Mesenchymal stem cell (in vitro differentiated cells and primary cell): ENCODE data around the gene MRPL39.

Source experiments
- DNase-seq: peaks from one replicate; pipeline ENCODE4 v3.0.0-alpha.2; 2013
- H2AFZ ChIP-seq: one replicate; pipeline ENCODE4 v1.6.1; 2013; ENCODE audit warnings: low read depth, mild to moderate bottlenecking, control low read depth, inconsistent platforms, low read length, moderate library complexity
- H2AK5ac ChIP-seq: 2 replicates; pipeline ENCODE4 v1.6.1; 2013; ENCODE audit warnings: low read length, moderate library complexity, mild to moderate bottlenecking, inconsistent platforms; ENCODE audit not compliant: severe bottlenecking
- H2BK120ac ChIP-seq: one replicate; pipeline ENCODE4 v1.6.1; 2013; ENCODE audit warnings: low read depth, mild to moderate bottlenecking, inconsistent platforms, low read length, moderate library complexity
- H2BK12ac ChIP-seq, 2 experiments: one replicate each; pipeline ENCODE4 v1.6.1; 2013; ENCODE audit warnings: inconsistent platforms in 2 of 2, low read length in 2 of 2, mild to moderate bottlenecking in 2 of 2, moderate library complexity in 2 of 2, control low read depth in 1 of 2
- H2BK15ac ChIP-seq: one replicate; pipeline ENCODE4 v1.6.1; 2013; ENCODE audit warnings: mild to moderate bottlenecking, low read depth, inconsistent platforms; ENCODE audit not compliant: poor library complexity, severe bottlenecking
- H2BK5ac ChIP-seq: 2 replicates; pipeline ENCODE4 v1.6.1; 2013; ENCODE audit warnings: low read depth, mild to moderate bottlenecking, low read length, control low read depth, inconsistent platforms; ENCODE audit not compliant: poor library complexity, severe bottlenecking
- H3K14ac ChIP-seq, 2 experiments: one replicate each; pipeline ENCODE4 v1.6.1; 2013; ENCODE audit warnings: inconsistent platforms in 2 of 2, low read length in 2 of 2, control low read depth in 1 of 2, mild to moderate bottlenecking in 1 of 2, moderate library complexity in 1 of 2
- H3K18ac ChIP-seq, 2 experiments: one replicate each; pipeline ENCODE4 v1.6.1; 2013; ENCODE audit warnings: inconsistent platforms in 2 of 2, low read length in 2 of 2, control low read depth in 1 of 2, low read depth in 1 of 2, mild to moderate bottlenecking in 1 of 2
- H3K23ac ChIP-seq, 2 experiments: one replicate each; pipeline ENCODE4 v1.6.1; 2013; ENCODE audit warnings: inconsistent platforms in 2 of 2, low read length in 2 of 2, mild to moderate bottlenecking in 2 of 2, moderate library complexity in 2 of 2, control low read depth in 1 of 2
- H3K27ac ChIP-seq: 2 replicates; pipeline ENCODE4 v1.5.1; 2013; ENCODE audit warnings: mild to moderate bottlenecking, moderate library complexity, low read length, control low read depth, inconsistent platforms; ENCODE audit not compliant: poor library complexity, severe bottlenecking
- H3K27me3 ChIP-seq, 2 experiments: 2 replicates each; pipeline versions ENCODE4 v1.6.1 to v1.7.0; 2013; ENCODE audit warnings: low read length in 2 of 2, mild to moderate bottlenecking in 2 of 2, moderate library complexity in 2 of 2, control low read depth in 1 of 2, inconsistent platforms in 1 of 2; ENCODE audit not compliant: control insufficient read depth in 1 of 2, insufficient read depth in 1 of 2
- H3K36me3 ChIP-seq, 2 experiments: 2 replicates each; pipeline versions ENCODE4 v1.6.1 to v1.7.0; 2013; ENCODE audit warnings: low read length in 2 of 2, control low read depth in 1 of 2, inconsistent platforms in 1 of 2, low read depth in 1 of 2, mild to moderate bottlenecking in 1 of 2; ENCODE audit not compliant: insufficient read depth in 2 of 2, control insufficient read depth in 1 of 2
- H3K4ac ChIP-seq, 2 experiments: one replicate each; pipeline ENCODE4 v1.6.1; 2013; ENCODE audit warnings: inconsistent platforms in 2 of 2, low read length in 2 of 2, mild to moderate bottlenecking in 2 of 2, moderate library complexity in 2 of 2, control low read depth in 1 of 2, low read depth in 1 of 2
- H3K4me1 ChIP-seq: 2 replicates; pipeline ENCODE4 v1.6.1; 2013; ENCODE audit warnings: low read depth, low read length, control low read depth; ENCODE audit not compliant: control insufficient read depth, insufficient read depth
- H3K4me2 ChIP-seq: 2 replicates; pipeline ENCODE4 v1.6.1; 2013; ENCODE audit warnings: low read length, mild to moderate bottlenecking, inconsistent platforms; ENCODE audit not compliant: poor library complexity, severe bottlenecking
- H3K4me3 ChIP-seq, 2 experiments: 2 replicates each; pipeline versions ENCODE4 v1.5.1 to v1.7.0; 2013; ENCODE audit warnings: low read length in 2 of 2, mild to moderate bottlenecking in 2 of 2, control low read depth in 1 of 2, low read depth in 1 of 2; ENCODE audit not compliant: insufficient read depth in 1 of 2
- H3K79me1 ChIP-seq: replicated peaks from 2 replicates; pipeline ENCODE4 v1.6.1; 2013; ENCODE audit warnings: mild to moderate bottlenecking, control low read depth, low read length, inconsistent platforms; ENCODE audit not compliant: poor library complexity, severe bottlenecking
- H3K9ac ChIP-seq: 2 replicates; pipeline ENCODE4 v1.7.0; 2013; ENCODE audit warnings: mild to moderate bottlenecking, low read length, moderate library complexity
- H3K9me3 ChIP-seq: 2 replicates; pipeline ENCODE4 v1.7.0; 2013; ENCODE audit warnings: mild to moderate bottlenecking, low read length; ENCODE audit not compliant: control insufficient read depth
- H4K8ac ChIP-seq: one replicate; pipeline ENCODE4 v1.6.1; 2013; ENCODE audit warnings: inconsistent platforms, mild to moderate bottlenecking, low read length, moderate library complexity
- H4K91ac ChIP-seq: one replicate; pipeline ENCODE4 v1.6.1; 2013; ENCODE audit warnings: mild to moderate bottlenecking, low read length, inconsistent platforms
- WGBS: methylation state at CpG from one replicate; pipeline ENCODE4 v1.1.7; 2013; ENCODE audit warnings: mixed read lengths; 5-methylcytosine and 5-hydroxymethylcytosine counted together

MRPL39 gene

GRCh38 chr21:25541042-25541441, 66.2 kb downstream of the MRPL39 start:
- no peaks in the 10 kb centered on the region for H3K79me1 ChIP-seq
- H2BK120ac ChIP-seq = no peak overlapping the region
- no peaks in the 10 kb centered on the region for H3K27me3 ChIP-seq
- no peak overlapping the region for H4K8ac ChIP-seq
- H3K9me3 ChIP-seq = peaks cover 32% of the 10 kb centered on the region
- H3K36me3 ChIP-seq = no peaks in the 10 kb centered on the region
- H3K27ac ChIP-seq = no peak overlapping the region
- no peak overlapping the region for H3K4me2 ChIP-seq
- no peak overlapping the region for H3K14ac ChIP-seq
- no peak for DNase-seq
- H3K4me3 ChIP-seq = no peak overlapping the region
- no peak overlapping the region for H3K4ac ChIP-seq
- H3K4me1 ChIP-seq = peaks cover 4% of the 10 kb centered on the region
- no peak overlapping the region for H3K9ac ChIP-seq
- H2BK12ac ChIP-seq = no peak overlapping the region
- no peak overlapping the region for H2AFZ ChIP-seq
- no peak overlapping the region for H4K91ac ChIP-seq
- no peak overlapping the region for H2BK5ac ChIP-seq
- H3K23ac ChIP-seq = no peak overlapping the region
- H2BK15ac ChIP-seq = no peak overlapping the region
- WGBS = 80% methylated on average over 2 of the region's 2 CpGs
- no peak overlapping the region for H3K18ac ChIP-seq
- H2AK5ac ChIP-seq = no peak overlapping the region

- Histone ChIP-seq H3K9me3 (peaks cover 32% of the 10 kb centered on the region), H4K91ac (no peak overlapping the region), H3K36me3 (no peaks in the 10 kb centered on the region), H3K4me2 (no peak overlapping the region), H3K23ac (no peak overlapping the region), H2BK120ac (no peak overlapping the region), H2BK15ac (no peak overlapping the region), H3K27me3 (no peaks in the 10 kb centered on the region), H2BK12ac (no peak overlapping the region), H3K4me1 (peaks cover 4% of the 10 kb centered on the region), H3K79me1 (no peaks in the 10 kb centered on the region), H2BK5ac (no peak overlapping the region), H2AK5ac (no peak overlapping the region), H3K4me3 (no peak overlapping the region), H3K18ac (no peak overlapping the region), H3K14ac (no peak overlapping the region), H3K27ac (no peak overlapping the region), H4K8ac (no peak overlapping the region), H3K9ac (no peak overlapping the region), H3K4ac (no peak overlapping the region), H2AFZ (no peak overlapping the region)
- no peak for DNase-seq
- WGBS = 89% methylated on average over 3 of the region's 3 CpGs
These were observed 67.7 kb downstream of the MRPL39 start for GRCh38 chr21:25539606-25540005.

- H2BK15ac ChIP-seq = no peak overlapping the region
- no peak overlapping the region for H4K91ac ChIP-seq
- no peak overlapping the region for H2BK120ac ChIP-seq
- H3K14ac ChIP-seq = no peak overlapping the region
- H3K27ac ChIP-seq = no peak overlapping the region
- peaks cover 34% of the 10 kb centered on the region for H3K9me3 ChIP-seq
- H3K27me3 ChIP-seq = no peaks in the 10 kb centered on the region
- DNase-seq = no peak
- H2AFZ ChIP-seq = no peak overlapping the region
- no peak overlapping the region for H3K23ac ChIP-seq
- no peak overlapping the region for H2BK12ac ChIP-seq
- no peak overlapping the region for H3K9ac ChIP-seq
- H3K36me3 ChIP-seq = no peaks in the 10 kb centered on the region
- no peak overlapping the region for H4K8ac ChIP-seq
- no peak overlapping the region for H3K4me2 ChIP-seq
- no peak overlapping the region for H2AK5ac ChIP-seq
- no peak overlapping the region for H3K4me3 ChIP-seq
- peaks cover 4% of the 10 kb centered on the region for H3K4me1 ChIP-seq
- H2BK5ac ChIP-seq = no peak overlapping the region
- no peaks in the 10 kb centered on the region for H3K79me1 ChIP-seq
- no peak overlapping the region for H3K4ac ChIP-seq
- no peak overlapping the region for H3K18ac ChIP-seq
These were observed 70.1 kb downstream of the MRPL39 start for GRCh38 chr21:25537174-25537573.

GRCh38 chr21:25536752-25537151, 70.5 kb downstream of the MRPL39 start:
- no peak overlapping the region for H2BK15ac ChIP-seq
- H3K9ac ChIP-seq = no peak overlapping the region
- H3K79me1 ChIP-seq = no peaks in the 10 kb centered on the region
- no peak overlapping the region for H3K14ac ChIP-seq
- H2BK12ac ChIP-seq = no peak overlapping the region
- H3K27ac ChIP-seq = no peak overlapping the region
- no peak overlapping the region for H4K91ac ChIP-seq
- no peak overlapping the region for H3K4me2 ChIP-seq
- no peak overlapping the region for H3K4ac ChIP-seq
- H3K4me3 ChIP-seq = no peak overlapping the region
- no peak overlapping the region for H2BK5ac ChIP-seq
- no peaks in the 10 kb centered on the region for H3K27me3 ChIP-seq
- H3K9me3 ChIP-seq = peaks cover 34% of the 10 kb centered on the region
- H3K18ac ChIP-seq = no peak overlapping the region
- H4K8ac ChIP-seq = no peak overlapping the region
- peaks cover 4% of the 10 kb centered on the region for H3K4me1 ChIP-seq
- no peak overlapping the region for H2AFZ ChIP-seq
- no peak overlapping the region for H3K23ac ChIP-seq
- no peaks in the 10 kb centered on the region for H3K36me3 ChIP-seq
- no peak overlapping the region for H2AK5ac ChIP-seq
- no peak overlapping the region for H2BK120ac ChIP-seq
- no peak for DNase-seq
